Activated CD4-positive, CD25-positive, alpha-beta regulatory T cell treated with anti-CD3 and anti-CD28 coated beads, Interleukin-2, amount 50 U/mL, for 24 hours (primary cell): ENCODE measurements around the gene NDUFA7.

Source experiments
- ATAC-seq, 2 donors: fragments of 150-1000 bp; cut with Tn5 transposase; one replicate each; pipeline ENCODE4 v1.10.0; 2021; ENCODE audit warnings: mild to moderate bottlenecking in 1 of 2, moderate library complexity in 1 of 2

NDUFA7 gene

GRCh38 chr19:8261347-8261746, 59.8 kb downstream of the NDUFA7 start:
- ATAC-seq = no peak
